NT2/D1 (cell line): ENCODE measurements around the gene HIF1AN.

ENCODE experiments used
- SUZ12 ChIP-seq: IDR thresholded peaks from 2 replicates; pipeline ENCODE4 v1.6.1; 2011; ENCODE audit not compliant: insufficient read length, insufficient read depth; ENCODE audit errors: extremely low read depth
- YY1 ChIP-seq: IDR thresholded peaks from 2 replicates; pipeline ENCODE4 v1.6.1; 2011; ENCODE audit not compliant: insufficient read length, insufficient read depth
- ZNF274 ChIP-seq: IDR thresholded peaks from 2 replicates; pipeline ENCODE4 v1.6.1; 2011; ENCODE audit warnings: mild to moderate bottlenecking, low read depth, low read length

DNA sequence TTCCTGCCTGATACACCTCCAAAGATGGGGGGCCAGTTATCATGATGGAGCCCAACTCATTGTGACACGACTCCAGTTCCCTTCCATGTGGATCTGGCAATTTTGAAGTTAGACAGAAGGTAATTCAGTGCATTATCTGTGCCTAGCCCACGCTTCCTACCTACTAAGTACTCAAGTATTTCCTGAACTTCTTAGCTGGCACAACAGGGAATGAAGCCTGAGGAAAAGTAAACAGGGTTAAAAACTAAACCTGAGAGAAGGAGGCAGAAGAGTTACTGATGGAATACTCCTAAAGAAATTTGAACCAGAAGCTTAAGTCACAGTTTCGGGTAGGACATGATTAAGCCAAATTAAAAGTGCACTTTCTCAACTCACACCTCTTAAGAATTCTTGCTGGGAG is 14.9 kb upstream of the HIF1AN start:
- TF ChIP-seq YY1 = no peak
- no peak for TF ChIP-seq ZNF274
- no peak for TF ChIP-seq SUZ12
